Upper lobe of left lung (tissue), 6 donors: ENCODE results near the gene SHC2. TPM values are rescaled to one million over a fixed set of nuclear protein-coding genes. Genes with fewer than 3 reads are reported as not detected.

ENCODE experiments used
- ATAC-seq, 2 donors: fragments of 200-7000 bp; cut with Tn5 transposase; one replicate each; pipeline ENCODE4 v1.9.1; 2022; ENCODE audit warnings: mild to moderate bottlenecking in 2 of 2, moderate library complexity in 2 of 2; ENCODE audit not compliant: low FRiP score in 2 of 2
- DNase-seq, 2 donors: peaks; one replicate each; pipeline ENCODE4 v3.0.0-alpha.2; 2019 to 2020
- H3K27ac ChIP-seq, 4 donors: fragments of 200-600 bp; sonication (generic); one replicate each; pipeline ENCODE4 v1.5.1; 2016 to 2019
- H3K27me3 ChIP-seq, 4 donors: fragments of 200-600 bp; sonication (generic); one replicate each; pipeline ENCODE4 v1.5.1; 2017 to 2019
- H3K36me3 ChIP-seq, 4 donors: fragments of 200-600 bp; sonication (generic); one replicate each; pipeline ENCODE4 v1.5.1; 2016 to 2019
- H3K4me1 ChIP-seq, 4 donors: fragments of 200-600 bp; sonication (generic); one replicate each; pipeline ENCODE4 v1.5.1; 2018 to 2019
- H3K4me3 ChIP-seq, 4 donors: fragments of 200-600 bp; sonication (generic); one replicate each; pipeline ENCODE4 v1.5.1; 2017 to 2019; ENCODE audit warnings: mild to moderate bottlenecking in 2 of 4, moderate library complexity in 1 of 4
- H3K9me3 ChIP-seq, 4 donors: fragments of 200-600 bp; sonication (generic); one replicate each; pipeline ENCODE4 v1.5.1; 2018 to 2019
- CTCF ChIP-seq, 6 experiments: fragments of 450-650 bp in 4 of 6; fragments of 200-600 bp in 2 of 6; sonication (generic) in 2 of 6; IDR thresholded peaks; one replicate each; pipeline ENCODE4 v1.5.1; 2016 to 2019; ENCODE audit warnings: antibody characterized with exemption in 6 of 6
- EP300 ChIP-seq, 4 donors: sonication (generic); formaldehyde crosslinking; IDR thresholded peaks; one replicate each; pipeline ENCODE4 v1.5.1; 2017; ENCODE audit warnings: antibody characterized with exemption in 4 of 4, control low read depth in 2 of 4
- POLR2A ChIP-seq, 4 donors: fragments of 450-650 bp; IDR thresholded peaks; one replicate each; pipeline ENCODE4 v1.5.1; 2016 to 2017; ENCODE audit warnings: antibody characterized with exemption in 4 of 4, mild to moderate bottlenecking in 2 of 4
- POLR2AphosphoS5 ChIP-seq, 2 donors: sonication (generic); formaldehyde crosslinking; IDR thresholded peaks; one replicate each; pipeline ENCODE4 v1.5.1; 2017; ENCODE audit warnings: antibody characterized with exemption in 2 of 2
- WGBS, 2 donors: methylation state at CpG; one replicate each; pipeline ENCODE4 v1.1.5; 2017 to 2018; 5-methylcytosine and 5-hydroxymethylcytosine counted together
- total RNA-seq, 6 donors: library from RNA; depleted of rRNA in 4 of 6; stranded (reverse); fragments of >200 nt in 4 of 6; gene quantifications; one replicate each; pipeline versions ENCODE4 v1.1.0 to v1.2.1, GENCODE V29; 2016 to 2021
- donor health status: DM: no; HTN: no; CAD: no; lungs with moderate emphysema.
- donor health status: DM: no; HTN: yes; CAD: no; lungs with severe emphysema.

The SHC2 gene
- total RNA-seq, 6 donors from 2014 or later: 10.5 to 104 (median 22.5) TPM

- H3K4me1 ChIP-seq: peaks cover 19 to 27% (median 22%) of the 10 kb centered on the region in 4 donors
- peaks cover 0 to 27% (median 16%) of the 10 kb centered on the region in 4 donors for H3K27me3 ChIP-seq
- no peak overlapping the region for H3K4me3 ChIP-seq
- ATAC-seq (no peak), DNase-seq (peak in 1 of 2 donors; percentile 10)
- H3K36me3 ChIP-seq: no peaks in the 10 kb centered on the region
- H3K27ac ChIP-seq: no peak overlapping the region
- TF ChIP-seq CTCF (IDR thresholded peaks at IDR 0.05) (no peak), EP300 (IDR thresholded peaks at IDR 0.05) (no peak), POLR2AphosphoS5 (IDR thresholded peaks at IDR 0.05) (no peak), POLR2A (IDR thresholded peaks at IDR 0.05) (no peak)
- no peaks in the 10 kb centered on the region for H3K9me3 ChIP-seq
- 70 to 72% methylated on average over 12 to 20 of the region's 21 CpGs for WGBS, 2 donors
Measured at GRCh38 chr19:410243-410781, 50.5 kb downstream of the SHC2 start.

GRCh38 chr19:409516-410242 lies 51.2 kb downstream of the SHC2 start:
- ATAC-seq (peak in 1 of 2 donors; percentile 3), DNase-seq (peak in 1 of 2 donors; percentile 14)
- 7 to 16% methylated on average over 7 to 20 of the region's 23 CpGs for WGBS, 2 donors
- peaks cover 0 to 27% (median 16%) of the 10 kb centered on the region in 4 donors for H3K27me3 ChIP-seq
- H3K36me3 ChIP-seq: no peaks in the 10 kb centered on the region
- H3K4me3 ChIP-seq: peak overlapping the region; percentile 20 to 60 (median 46)
- no peak for TF ChIP-seq EP300 (IDR thresholded peaks at IDR 0.05)
- TF ChIP-seq CTCF (IDR thresholded peaks at IDR 0.05): no peak
- TF ChIP-seq POLR2A (IDR thresholded peaks at IDR 0.05): no peak
- TF ChIP-seq POLR2AphosphoS5 (IDR thresholded peaks at IDR 0.05): no peak
- H3K4me1 ChIP-seq: peaks cover 19 to 27% (median 22%) of the 10 kb centered on the region in 4 donors
- H3K27ac ChIP-seq: no peak overlapping the region
- no peaks in the 10 kb centered on the region for H3K9me3 ChIP-seq

GRCh38 chr19:408902-409515 lies 51.8 kb downstream of the SHC2 start, which contains the start of gene C2CD4C:
TSS of gene C2CD4C (minus strand) at chr19:409147. CDS start at chr19:408361, 786 bp downstream.
- WGBS, 2 donors: 0 to 3% methylated on average over 7 to 16 of the region's 80 CpGs

GRCh38 chr19:408441-408901 lies 52.4 kb downstream of the SHC2 start:
- Histone ChIP-seq H3K9me3 (no peaks in the 10 kb centered on the region), H3K27me3 (peaks cover 0 to 27% (median 16%) of the 10 kb centered on the region in 4 donors), H3K4me3 (peak overlapping the region; percentile 3 to 60 (median 46)), H3K36me3 (no peaks in the 10 kb centered on the region), H3K27ac (no peak overlapping the region), H3K4me1 (peaks cover 19 to 27% (median 22%) of the 10 kb centered on the region in 4 donors)
- TF ChIP-seq EP300 (IDR thresholded peaks at IDR 0.05) (no peak), POLR2AphosphoS5 (IDR thresholded peaks at IDR 0.05) (no peak), POLR2A (IDR thresholded peaks at IDR 0.05) (no peak), CTCF (IDR thresholded peaks at IDR 0.05) (no peak)
- ATAC-seq (no peak), DNase-seq (peak; percentile 20 to 80)
- 0 to 3% methylated on average over 1 to 13 of the region's 30 CpGs for WGBS, 2 donors

More at GRCh38 chr19:408902-409515, 51.8 kb downstream of the SHC2 start, which contains the start of gene C2CD4C:
- Histone ChIP-seq H3K27ac (no peak within 1 kb of the TSS), H3K27me3 (peaks cover 0 to 27% (median 16%) of the 10 kb centered on the region in 4 donors), H3K36me3 (no peaks in the 10 kb centered on the region), H3K4me1 (peaks cover 19 to 27% (median 22%) of the 10 kb centered on the region in 4 donors), H3K9me3 (no peaks in the 10 kb centered on the region), H3K4me3 (peak within 1 kb of the TSS; percentile 20 to 60 (median 46))
- peak in 1 of 2 donors; percentile 63 for ATAC-seq
- peak; percentile 19 to 91 for DNase-seq
- no peak for TF ChIP-seq EP300 (IDR thresholded peaks at IDR 0.05)
- no peak for TF ChIP-seq POLR2A (IDR thresholded peaks at IDR 0.05)
- TF ChIP-seq POLR2AphosphoS5 (IDR thresholded peaks at IDR 0.05): no peak
- TF ChIP-seq CTCF (IDR thresholded peaks at IDR 0.05): no peak
